GM18867 (cell line): Measurements from ENCODE around the gene HYOU1.
A peak's percentile ranks its signal among the peaks of the same experiment; 100 is the strongest.
"Not testable (repeated sequence)": the region's sequence is repeated elsewhere in the genome, so short reads cannot be mapped to it uniquely, and the experiment has no call there.

Source experiments
- ATAC-seq: cut with Tn5 transposase; IDR thresholded peaks from one replicate; pipeline ENCODE4 v1.9.1; 2021; ENCODE audit warnings: mild to moderate bottlenecking, moderate library complexity; ENCODE audit not compliant: unreplicated experiment

HYOU1 gene

DNA sequence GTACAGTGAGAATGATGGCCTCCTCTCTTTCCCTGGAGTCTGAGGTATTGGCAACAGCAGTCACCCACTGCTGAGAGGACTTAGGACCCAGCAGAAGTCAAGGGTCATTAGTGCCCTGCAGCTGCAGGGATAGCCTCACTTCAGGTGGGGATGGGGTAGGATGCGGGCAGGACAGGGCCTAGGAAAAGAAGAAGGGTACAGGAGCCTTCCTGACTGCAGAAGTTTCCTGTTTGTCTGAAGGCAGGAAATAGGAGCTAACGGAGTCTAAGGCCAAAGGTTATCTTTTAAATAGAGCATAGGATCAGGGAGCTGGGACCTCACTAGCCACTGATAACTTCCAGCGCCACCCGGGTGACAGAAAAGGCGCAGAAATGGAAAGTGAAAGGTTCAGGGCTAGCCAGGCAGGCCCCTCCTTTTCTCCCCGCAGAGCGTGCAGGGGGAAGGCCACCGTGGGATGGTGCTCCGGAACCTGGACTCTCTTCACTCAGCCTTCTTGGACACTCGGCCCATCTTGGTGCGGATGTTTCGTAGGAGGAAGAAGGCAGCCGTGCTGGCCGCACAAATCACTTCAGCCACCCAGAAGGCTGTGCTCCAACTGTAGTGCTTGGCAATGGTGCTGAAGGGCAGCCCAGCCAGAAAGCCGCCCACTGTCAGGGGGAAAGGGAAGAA is 32.4 kb downstream of the HYOU1 start:
- ATAC-seq = no peak

DNA sequence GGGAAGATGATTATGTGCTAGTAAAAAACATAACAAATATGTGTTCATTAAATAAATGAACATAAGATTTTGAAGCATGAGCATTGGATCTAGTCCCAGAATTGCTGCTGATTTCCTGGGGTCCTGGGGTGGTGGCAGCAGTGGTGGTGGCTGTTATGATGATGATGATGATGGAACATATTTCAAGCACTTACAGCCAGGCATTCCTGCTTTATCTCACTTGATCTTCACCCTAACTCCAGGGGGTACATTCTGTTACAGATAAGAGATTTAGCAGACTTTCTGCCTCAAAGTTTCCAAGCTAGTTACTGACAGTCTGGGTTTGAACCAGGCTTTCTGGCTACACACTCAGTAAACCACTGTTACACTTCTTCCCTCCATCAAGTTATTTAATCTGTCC is 33.3 kb downstream of the HYOU1 start:
- no peak for ATAC-seq

DNA sequence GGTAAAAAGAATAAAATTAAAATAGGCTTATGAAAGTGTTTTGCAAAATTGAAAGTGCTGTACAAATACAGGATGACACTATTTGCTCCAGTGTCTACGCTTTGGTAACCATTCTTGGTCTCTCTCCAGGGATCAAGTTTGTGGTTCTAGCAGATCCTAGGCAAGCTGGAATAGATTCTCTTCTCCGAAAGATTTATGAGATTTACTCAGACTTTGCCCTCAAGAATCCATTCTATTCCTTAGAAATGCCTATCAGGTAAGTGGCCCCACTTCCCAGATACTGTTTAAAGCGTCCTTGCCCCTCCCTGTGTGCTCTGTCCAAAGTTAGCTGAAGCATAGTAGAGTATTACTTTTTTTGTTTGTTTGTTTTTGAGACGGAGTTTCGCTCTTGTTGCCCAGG is 35.4 kb downstream of the HYOU1 start:
- no peak for ATAC-seq

DNA sequence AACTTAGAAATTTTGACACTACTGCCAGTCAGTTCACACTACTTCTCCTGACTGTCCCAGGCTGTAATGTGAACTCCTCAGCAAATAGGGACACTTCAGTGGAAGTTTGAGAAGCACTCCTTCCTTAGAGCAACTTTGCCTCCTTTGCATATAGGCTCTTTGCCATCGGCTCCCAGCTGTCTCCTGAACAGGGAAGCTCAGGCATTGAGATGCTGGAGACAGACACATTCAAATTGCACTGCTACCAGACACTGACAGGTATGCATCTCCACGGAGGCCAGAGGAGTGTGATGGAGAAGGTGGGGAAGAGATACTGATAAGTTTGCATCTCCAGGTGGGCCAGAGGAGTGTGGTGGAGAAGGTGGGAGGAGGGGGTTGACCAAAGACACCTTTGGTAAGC is 37.0 kb downstream of the HYOU1 start:
- no peak for ATAC-seq

DNA sequence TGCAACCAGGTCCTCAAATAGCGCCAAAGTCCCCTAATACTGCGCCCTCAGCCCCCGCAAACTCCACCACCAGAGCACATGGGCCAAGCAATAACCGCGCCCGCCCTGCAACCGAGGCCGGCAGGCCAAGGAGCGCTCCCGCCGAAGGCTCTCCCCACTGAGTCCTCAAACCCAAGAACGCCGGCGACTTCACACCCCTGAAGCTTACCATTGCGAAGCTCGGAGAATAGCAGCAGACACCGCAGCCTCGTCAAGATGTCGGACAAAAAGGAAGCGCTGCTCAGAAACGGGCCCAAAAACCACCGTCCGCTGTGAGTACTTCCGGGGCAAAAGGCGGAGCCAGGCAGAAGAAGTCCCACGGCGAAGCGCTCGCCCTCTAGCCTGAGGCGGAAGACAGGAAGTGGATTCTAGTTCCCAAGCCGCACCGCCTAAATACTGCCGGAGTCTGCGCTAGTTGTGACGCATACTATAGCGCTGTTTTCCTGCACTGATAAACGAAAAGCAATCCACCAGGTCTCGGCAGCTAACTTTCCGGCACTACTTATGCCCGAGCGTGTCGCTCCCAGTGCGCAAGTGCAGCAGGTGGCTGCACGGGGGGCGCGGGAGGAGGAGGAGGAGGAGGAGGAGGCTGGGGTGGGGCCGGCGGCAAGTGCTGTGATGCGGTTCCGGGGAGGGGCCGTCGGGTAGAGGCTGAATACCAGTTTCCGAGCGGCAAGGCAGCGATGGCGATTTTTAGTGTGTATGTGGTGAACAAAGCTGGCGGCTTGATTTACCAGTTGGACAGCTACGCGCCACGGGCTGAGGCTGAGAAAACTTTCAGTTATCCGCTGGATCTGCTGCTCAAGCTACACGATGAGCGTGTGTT is 38.7 kb downstream of the HYOU1 start, which contains the start of the genes RPS25 and TRAPPC4:
Gene RPS25 (minus strand): TSS at position 270 of the 865 bp plus-strand sequence. CDS start 59 bp downstream, at position 211.
Gene TRAPPC4 (plus strand): TSS at position 693 of the 865 bp plus-strand sequence. CDS start 30 bp downstream, at position 723.
- ATAC-seq = peak; percentile 84

DNA sequence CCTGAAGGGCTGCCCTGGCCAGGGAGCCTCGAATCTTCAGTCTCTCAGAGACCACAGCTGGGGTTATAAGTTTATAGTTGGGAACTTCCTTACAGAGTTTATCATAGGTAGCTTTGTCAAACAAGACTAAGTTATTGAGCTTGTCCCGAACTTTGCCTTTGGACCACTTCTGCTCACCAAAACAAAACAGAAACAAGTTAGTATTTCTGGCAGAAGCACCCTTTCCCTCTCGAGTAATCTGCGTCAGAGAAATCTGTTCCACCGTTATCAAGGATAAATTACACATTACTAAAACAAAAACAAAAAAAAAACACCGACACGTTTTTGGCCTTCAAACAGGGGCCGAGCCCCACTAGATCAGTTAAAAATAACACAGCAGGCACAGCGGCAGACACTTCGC is 39.6 kb downstream of the HYOU1 start:
- ATAC-seq = not testable (repeated sequence)

DNA sequence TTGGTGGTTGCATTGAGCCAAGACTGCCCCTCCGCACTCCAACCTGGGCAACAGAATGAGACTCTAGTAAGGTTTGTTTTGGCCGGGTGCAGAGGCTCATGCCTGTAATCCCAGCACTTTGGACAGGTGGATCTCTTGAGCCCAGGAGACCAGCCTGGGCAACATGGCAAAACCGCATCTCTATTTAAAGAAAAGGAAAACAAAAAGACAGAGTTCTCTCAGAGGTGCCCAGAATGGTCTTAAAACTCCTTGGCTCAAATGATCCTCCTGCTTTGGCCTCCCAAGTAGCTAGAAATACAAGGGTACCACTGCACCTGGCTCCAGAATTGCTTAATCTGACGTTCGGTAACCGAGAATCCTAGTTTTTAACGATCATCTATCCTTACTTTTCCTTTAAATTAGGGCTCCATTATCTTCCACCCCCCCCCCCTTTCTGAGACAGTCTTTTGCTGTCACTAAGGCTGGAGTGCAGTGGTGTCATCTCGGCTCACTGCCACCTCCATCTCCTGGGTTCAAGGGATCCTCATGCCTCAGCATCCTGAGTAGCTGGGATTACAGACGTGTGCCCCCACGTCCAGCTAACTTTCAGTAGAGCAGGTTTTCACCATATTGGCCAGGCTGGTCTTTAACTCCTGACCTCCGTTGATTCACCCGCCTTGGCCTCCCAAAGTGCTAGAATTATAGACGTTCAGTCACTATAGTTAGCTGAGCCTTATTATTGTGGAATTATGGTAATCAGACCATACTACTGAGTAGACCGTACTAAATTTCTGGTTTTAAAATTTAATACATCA is 40.6 kb downstream of the HYOU1 start:
- no peak for ATAC-seq

DNA sequence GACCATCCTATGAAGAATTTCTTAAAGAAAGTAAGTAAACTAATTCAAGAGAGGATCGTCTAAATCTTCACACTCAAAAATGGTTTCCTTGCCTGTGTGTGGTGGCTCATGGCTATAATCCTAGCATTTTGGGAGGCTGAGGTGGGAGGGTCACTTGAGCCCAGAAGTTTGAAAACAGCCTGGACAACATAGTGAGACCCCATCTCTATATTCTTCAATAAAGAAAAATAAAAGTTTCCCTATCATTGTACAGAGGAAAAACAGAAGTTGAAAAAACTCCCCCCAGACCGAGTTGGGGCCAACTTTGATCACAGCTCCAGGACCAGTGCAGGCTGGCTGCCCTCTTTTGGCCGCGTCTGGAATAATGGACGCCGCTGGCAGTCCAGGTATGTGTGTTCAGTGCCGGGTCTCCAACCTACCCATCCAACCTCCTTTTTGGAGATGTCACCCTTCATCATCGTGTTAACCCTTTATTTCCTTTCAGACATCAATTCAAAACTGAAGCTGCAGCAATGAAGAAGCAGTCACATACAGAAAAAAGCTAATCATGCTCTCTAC is 41.9 kb downstream of the HYOU1 start:
- ATAC-seq = no peak

DNA sequence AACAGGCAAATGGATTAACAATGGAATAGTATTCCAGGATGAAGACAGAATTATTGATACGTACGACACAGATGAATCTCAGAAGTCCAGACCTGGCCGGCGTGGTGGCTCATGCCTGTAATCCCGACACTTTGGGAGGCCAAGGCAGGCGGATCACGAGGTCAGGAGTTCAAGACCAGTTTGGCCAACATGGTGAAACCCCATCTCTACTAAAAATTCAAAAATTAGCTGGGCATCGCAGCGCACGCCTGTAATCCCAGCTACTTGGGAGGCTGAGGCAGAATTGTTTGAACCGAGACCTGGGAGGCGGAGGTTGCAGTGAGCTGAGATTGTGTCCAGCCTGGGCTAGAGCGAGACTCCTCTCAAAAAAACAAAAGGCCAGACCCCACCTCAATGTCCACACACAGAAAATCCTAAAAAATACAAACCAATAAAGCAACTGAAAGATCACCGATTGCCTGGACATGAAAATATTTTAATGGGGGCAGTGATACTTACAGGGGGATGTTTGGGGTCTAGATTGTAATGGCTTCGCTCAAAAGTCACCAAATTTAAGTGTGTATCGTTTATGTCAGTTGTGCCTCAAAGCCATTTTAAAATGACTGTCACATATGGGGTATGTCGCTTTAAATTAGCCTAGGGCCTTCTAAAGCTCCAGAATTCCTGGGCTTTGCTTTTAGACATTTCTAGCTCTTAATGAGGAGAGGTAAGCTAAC is 42.6 kb downstream of the HYOU1 start:
- ATAC-seq = no peak

DNA sequence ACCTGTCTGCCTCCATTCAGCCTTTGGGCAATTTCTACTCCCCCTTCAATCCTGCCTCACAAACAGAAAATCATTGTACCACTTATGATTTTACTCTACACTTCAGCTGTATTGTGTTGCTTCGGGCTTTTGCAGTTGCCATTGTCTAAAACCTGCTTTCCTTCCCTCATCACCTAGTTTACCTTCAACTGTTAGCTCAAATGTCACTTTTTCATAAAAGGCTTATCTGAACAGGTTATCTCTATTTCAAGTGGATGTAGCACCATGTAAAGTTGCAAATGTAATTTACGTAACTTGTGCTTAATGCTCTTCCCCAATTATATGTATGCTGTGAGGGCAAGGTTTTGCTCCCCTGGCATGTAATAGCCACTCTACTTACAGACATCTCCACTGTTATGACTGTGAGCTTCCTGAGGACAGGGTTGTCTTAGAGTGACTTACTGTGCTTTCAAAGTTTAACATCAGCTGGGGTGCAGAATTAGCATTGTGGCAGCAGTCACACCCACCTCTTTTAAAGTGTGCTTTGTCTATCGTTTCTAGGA is 44.3 kb downstream of the HYOU1 start:
- no peak for ATAC-seq

DNA sequence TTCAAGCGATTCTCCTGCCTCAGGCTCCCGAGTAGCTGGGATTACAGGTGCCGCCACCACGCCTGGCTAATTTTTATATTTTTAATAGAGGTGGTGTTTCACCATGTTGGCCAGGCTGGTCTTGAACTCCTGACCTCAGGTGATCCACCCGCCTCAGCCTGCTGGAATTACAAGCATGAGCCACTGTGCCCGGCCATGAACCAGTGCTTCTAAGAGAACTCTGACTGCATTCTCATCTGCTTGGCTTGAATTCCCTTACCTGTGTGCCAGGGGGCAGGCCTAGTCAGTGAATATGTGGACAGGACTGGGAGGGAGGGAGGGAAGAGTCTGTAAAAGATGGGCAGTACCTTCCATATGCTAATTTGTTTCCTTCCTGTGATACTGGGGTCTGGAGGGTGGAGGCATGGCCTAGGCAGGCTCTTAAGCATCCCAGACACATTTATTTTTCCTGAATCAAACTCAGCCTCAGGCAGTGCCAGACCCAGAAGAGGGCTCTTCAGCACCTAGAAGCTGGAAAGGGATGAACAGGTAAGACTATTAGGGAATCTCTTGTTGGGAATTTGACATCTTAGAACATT is 45.4 kb downstream of the HYOU1 start:
- ATAC-seq = no peak

DNA sequence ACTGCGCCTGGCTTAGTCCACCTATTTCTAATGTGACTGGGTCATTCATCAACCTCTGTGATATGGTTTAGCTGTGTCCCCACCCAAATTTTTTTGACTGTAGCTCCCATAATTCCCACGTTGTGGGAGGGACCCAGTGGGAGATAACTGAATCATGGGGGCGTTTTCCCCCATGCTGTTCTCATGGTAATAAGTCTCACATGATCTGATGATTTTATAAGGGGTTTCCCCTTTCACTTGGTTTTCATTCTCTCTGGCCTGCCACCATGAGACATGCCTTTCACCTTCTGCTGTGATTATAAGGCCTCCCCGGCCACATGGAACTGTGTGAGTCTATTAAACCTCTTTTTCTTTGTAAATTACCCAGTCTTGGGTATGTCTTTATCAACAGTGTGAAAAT is 50.3 kb downstream of the HYOU1 start:
- ATAC-seq = no peak

DNA sequence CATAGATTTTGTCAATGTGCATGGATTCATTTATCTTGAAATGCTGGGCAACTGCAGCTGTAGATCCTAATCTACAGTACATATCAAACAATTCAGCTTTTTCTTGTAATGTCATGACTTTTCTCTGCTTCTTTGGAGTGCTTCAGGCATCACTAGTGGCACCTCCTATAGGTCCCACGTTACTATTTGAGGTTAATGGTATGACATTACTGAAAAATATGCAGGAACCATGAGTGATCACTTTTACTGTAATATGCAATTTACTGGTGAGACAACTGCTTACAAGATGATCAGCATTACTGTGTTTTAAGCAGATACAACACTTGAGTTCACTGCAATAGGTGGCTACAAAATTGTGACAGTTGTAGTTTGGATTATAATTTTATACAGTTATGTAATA is 56.1 kb downstream of the HYOU1 start:
- no peak for ATAC-seq

DNA sequence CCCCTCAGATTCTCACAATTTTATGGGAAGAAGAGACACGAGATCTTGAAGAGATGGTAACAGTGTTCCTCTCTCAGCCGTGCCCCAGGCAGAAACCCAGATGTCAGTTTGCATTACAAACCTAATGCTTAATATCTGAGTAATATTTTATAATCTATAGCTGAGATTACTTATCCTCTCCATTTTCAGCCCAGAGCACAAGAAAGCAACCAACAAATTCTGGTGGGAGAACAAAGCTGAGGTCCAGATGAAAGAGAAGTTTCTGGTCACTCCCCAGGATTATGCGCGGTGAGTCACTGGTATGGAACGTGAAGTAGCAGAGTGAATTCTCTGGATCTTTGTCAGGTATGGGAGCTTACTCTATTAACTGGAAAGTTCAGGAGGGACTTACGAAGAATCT is 58.2 kb downstream of the HYOU1 start:
- no peak for ATAC-seq

DNA sequence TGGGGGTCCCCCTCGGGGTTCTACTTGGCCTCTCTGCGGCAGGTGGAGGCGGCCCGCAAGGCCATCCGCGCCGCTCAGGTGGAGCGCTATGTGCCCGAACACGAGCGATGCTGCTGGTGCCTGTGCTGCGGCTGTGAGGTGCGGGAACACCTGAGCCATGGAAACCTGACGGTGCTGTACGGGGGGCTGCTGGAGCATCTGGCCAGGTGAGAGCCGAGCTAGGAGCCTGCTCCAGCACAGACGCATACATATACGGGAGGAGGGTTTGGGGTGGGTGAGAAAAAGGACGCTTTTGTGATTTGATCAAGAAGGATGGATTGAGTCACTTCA is 58.7 kb downstream of the HYOU1 start:
- ATAC-seq = no peak

DNA sequence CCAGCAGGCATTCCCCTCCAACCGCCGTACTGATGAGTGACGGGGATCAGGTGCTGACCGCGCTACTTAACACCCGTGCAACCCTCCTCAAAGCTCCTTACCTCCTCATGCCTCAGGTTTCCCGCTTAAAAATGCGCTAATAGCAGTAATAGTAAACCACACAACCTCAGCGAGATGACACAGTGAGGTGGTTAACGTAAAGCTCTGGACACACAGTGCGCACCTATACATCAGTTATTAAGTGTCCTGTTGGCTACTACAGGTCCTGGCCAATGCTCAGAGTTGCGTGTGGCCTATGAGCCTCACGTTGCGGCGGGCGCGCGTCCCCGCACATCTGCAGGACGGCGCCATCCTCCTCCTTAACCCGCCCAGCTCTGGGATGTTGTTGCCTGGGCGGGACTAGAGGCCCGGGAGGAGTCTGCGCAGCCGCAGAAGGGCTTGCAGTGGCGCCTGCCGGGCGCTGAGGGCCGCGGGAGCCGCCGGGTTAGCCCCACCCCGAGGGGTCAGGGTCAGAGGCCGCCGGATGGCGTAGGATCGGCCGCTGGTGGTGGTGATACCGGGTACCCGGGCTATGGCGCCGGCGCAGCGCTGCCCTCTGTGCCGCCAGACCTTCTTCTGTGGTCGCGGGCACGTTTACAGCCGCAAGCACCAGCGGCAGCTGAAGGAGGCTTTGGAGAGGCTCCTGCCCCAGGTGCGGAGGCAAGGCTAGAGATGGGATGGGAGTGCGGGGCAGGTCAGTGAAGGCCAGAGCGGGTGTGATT is 59.2 kb downstream of the HYOU1 start, which contains the start of gene CENATAC:
Gene CENATAC (plus strand): TSS at position 512 of the 761 bp plus-strand sequence. CDS start 60 bp downstream, at position 572.
- ATAC-seq = peak; percentile 91

DNA sequence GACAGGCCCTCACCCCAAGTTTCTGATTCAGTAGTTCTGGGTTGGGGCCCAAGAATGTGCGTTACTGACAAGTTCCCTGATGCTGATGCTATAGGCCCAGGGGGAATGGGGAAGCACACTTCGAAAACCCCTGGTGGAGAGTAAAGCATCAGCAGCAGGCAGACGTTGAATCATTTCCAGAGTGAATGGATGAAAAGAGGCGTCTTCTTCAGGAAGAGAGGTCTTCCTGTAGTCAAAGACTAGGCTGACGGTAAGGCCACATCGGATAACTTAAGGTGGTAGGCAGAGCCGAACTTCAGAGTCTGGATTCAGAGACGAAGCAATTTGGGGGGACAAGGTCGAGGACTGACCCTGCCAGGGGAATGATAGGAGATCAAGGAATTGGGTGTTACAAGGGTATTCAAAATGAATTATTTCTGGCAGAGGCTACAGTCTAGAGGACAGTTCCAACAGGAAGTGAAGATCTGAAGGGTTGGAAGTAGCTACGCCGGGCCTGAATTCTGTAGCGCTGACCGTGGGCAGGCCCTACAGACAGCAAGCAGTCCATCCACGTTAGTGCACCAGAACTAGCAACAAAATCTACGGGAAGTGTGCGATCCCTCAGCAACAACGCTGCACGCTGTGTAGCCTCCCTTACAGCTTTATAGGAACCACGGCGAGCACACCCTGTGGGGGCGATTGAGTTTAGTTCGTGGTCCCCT is 59.9 kb downstream of the HYOU1 start:
- ATAC-seq = no peak
